GM21515 (cell line): Measurements from ENCODE around the gene SF3B2.
A peak's percentile ranks its signal among the peaks of the same experiment; 100 is the strongest.
"Not testable (repeated sequence)": the region's sequence is repeated elsewhere in the genome, so short reads cannot be mapped to it uniquely, and the experiment has no call there.

Experiments used
- ATAC-seq: cut with Tn5 transposase; IDR thresholded peaks from one replicate; pipeline ENCODE4 v1.9.1; 2021; ENCODE audit not compliant: unreplicated experiment

The SF3B2 gene

DNA sequence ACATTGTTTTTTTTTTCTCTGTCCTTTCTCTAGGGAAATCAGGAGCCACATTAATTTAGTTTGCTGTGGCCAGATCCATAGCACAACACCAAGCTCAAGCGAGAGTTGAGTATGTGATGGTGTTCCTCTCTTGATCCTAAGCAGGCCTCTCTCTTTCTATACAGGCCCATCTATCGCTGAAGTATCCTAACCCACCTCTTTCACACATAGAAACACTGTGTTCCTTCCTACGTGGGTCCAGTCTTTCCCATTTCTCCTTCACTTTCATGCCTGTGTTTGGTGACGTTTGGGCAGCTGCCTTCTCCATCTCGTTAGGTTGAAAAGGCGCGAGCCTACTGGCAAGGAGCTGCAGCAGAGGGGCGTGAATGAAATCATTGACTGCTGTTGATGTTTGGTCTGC is 20.4 kb downstream of the SF3B2 start:
- no peak for ATAC-seq

DNA sequence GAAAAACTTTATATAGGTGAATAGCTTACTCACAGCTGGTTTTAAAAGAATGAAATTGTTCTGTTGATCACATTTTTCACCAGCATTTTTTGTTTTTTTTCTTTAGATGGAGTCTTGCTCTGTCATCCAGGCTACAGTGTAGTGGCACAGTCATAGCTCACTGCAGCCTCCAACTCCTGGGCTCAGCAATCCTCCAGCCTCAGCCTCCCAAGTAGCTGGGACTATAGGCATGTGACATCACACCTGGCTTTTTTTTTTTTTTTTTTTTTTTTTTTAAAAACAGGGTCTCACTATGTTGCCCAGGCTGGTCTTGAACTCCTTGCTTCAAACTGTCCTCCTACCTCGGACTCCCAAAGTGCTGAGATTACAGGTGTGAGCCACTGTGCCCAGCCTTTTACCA is 21.5 kb downstream of the SF3B2 start:
- no peak for ATAC-seq

DNA sequence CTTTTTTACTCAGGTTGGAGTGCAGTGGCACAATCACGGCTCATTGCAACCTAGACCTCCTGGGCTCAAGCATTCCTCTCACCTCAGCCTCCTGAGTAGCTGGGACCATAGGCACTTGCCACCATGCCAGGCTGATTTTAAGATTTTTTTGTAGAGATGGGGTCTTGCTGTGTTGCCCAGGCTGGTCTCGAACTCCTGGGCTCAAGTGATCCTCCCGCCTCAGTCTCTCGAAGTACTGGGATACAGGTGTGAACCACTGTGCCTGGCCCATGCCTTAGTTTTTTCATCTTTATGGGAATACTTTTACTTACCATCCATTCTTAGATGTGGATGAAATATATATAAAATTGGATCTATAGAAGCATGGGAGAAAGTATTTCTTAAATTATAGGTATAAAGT is 23.1 kb downstream of the SF3B2 start:
- no peak for ATAC-seq

DNA sequence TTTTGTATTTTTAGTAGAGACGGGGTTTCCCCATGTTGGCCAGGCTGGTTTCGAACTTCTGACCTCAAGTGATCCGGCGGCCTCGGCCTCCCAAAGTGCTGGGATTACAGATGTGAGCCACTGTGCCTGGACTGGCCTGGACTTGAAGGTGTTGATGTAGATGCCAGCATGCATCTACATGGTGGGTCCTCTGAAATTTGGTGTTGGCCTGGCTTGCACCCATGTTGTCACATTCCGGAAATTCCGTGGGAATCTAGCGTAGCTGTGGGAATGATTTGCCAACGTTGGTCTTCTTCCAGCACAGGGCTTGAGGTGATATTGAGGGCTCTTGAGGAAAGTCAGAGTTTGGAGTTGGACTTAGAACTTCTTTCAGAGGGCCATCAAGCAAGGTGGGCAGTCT is 24.4 kb downstream of the SF3B2 start:
- no peak for ATAC-seq

DNA sequence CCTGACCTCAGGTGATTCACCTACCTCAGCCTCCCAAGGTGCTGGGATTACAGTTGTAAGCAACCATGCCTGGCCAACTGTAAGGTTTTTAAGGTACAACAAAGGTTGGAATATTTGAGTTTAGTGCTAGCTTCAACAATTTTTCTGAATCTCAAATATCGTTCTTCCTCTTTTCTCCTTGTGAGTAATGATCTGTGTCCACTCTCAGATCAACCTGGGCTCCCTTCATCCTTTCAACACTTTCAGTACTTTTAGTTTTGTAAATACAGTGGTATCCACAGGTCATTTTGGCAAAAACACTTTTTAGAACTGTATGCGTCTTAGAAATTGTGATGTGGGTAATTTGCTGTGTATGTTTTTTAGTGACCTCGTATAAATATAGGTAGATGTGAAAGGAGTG is 25.8 kb downstream of the SF3B2 start:
- no peak for ATAC-seq

DNA sequence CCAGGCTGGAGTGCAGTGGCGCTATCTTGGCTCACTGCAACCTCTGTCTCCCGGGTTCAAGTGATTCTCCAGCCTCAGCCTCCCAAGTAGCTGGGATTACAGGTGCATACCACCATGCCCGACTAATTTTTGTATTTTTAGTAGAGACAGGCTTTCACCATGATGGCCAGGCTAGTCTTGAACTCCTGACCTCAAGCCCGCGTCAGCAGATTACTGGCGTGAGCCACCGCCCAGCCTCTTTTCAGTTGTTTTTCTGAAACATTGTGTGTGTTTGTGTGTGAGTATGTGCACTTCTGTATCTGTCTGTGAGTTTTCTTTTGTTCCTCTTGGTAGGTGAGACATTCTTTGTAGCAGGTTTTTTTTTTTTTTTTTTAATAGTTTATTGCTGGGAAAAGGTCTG is 26.8 kb downstream of the SF3B2 start:
- ATAC-seq = not testable (repeated sequence)

DNA sequence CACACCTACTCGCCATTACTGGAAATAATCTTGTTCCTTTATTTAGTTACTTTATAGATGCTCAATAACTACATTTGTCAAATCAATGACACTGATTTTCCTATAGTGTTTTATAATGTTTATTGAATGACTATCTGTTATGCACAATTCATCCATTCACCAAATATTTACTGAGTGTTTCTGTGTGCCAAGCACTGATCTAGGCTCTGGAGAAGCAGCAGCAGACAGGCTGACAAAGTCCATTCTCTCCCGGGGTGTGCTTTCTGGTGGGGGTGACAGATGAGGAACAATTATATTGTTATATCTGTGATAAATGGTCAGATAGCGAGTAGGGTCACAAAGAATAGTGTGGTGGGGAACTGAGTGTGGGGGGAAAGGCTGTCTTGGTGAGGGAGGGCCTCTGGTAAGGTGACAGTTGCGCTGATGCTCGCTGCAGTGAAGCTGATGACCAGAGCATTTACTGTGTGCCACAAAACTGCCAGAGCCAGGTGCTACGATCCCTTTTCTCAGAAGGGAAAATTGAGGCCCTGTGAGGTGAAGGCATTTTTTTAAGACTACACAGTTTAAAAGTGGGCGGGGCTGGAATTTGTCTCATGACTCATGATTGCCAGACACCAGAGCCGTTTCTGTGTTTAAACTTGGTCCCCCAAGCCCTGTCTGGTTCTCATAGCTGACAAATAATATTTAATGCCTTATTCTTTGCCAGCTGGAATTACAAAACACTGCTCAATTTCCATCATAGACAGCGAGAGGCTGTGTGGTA is 28.1 kb downstream of the SF3B2 start:
- no peak for ATAC-seq

DNA sequence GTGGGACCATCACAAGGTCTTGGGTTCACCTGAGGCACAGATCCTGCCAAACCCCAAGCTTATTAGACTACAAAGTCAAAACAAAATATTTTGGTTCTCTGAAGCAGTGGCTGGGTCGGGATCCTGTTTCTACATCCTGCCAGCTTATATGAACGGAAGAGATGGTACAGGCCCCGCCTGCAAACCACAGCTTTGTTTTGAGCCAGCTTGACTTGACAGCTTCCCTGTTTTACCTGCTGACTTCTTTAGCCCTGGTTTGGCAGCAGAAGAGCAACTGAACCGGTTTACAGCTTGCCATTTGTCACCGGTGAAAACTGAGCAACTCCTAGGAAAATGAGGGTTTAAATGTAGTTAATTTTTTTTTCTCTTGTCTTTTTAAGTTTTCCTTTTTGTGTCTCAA is 29.3 kb downstream of the SF3B2 start:
- ATAC-seq = peak; percentile 62

DNA sequence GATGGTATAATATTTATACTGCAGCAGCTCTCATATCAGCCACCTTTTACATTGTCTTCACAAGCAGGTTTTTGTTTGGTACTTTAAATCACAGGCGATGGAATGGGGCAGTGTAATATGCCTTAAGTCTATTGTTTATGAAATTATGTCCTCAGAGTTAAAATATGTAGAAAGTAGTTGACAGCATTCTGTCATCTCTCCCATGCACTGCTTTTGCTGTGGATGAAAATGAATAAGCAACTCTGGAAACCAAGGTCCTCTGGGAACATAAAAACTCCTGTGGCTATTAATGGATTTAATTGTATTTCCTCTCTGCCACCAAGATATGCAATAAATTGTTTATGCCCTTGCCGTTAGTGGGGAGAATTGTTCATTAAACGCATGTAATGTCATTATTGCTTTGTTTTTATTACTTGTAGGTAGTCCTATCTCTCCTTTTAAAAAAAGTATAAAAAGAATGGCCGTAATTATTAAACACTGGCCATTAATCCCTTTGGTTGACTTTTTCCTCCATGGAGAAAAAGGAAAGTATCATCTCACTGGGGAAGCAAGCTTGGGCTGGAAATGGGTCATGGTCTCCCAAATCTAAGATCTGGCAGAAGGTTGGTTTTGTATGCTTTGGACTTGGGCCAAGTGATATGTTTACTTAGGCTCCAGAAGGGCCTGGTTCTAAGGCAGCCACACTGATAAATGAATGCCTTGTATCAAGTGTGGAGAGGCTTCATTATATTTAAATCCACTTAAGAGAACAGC is 31.0 kb downstream of the SF3B2 start:
- no peak for ATAC-seq

DNA sequence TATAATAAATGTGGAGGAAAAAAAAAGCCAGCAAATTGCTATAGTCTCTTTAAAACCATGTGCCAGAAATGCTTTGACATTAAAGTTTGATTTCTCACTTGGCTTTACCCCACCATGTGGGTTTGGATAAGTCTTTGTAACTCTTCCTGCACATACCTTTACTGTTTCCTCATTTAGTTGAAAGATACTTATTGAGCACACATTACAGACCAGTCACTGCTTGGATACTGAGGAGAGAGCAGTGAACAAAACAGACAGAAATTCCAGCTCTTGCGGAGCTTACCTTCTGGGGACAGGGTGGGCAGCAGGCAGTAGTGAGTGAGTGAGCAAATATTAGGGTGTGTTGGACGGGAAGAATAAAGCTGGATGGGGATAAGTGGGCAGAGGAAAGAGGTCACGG is 31.6 kb downstream of the SF3B2 start:
- ATAC-seq = no peak

DNA sequence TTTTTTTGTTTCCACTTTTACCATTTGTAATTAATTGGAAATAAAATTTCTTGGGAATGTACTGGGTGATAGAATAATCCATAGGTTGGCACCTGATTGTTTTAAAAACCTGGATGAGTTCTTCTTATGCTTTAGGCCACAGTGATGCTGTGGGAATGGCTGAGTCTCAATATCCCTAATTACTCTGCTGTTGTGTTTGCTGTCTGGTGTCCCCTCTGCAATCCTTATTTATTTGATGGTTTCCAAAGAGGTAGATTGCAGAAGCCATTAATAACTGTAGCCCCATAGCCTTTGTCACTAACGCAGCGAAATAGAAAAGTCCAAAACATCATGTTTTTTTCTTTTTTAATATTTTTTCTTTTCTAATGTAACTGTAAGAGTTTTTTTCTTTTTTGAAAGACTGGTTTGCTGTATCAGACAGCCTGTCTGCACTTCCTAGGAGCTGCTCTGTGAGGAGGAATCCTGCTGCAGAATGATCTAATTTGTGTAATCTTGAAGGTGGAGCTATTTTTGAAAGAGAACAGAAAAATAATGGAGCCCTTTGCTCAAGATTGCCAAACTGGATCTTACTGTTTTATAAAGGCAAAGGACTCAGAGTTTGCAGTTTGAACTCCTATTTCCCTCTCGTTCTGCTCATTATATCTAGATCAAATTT is 32.8 kb downstream of the SF3B2 start:
- ATAC-seq = no peak

DNA sequence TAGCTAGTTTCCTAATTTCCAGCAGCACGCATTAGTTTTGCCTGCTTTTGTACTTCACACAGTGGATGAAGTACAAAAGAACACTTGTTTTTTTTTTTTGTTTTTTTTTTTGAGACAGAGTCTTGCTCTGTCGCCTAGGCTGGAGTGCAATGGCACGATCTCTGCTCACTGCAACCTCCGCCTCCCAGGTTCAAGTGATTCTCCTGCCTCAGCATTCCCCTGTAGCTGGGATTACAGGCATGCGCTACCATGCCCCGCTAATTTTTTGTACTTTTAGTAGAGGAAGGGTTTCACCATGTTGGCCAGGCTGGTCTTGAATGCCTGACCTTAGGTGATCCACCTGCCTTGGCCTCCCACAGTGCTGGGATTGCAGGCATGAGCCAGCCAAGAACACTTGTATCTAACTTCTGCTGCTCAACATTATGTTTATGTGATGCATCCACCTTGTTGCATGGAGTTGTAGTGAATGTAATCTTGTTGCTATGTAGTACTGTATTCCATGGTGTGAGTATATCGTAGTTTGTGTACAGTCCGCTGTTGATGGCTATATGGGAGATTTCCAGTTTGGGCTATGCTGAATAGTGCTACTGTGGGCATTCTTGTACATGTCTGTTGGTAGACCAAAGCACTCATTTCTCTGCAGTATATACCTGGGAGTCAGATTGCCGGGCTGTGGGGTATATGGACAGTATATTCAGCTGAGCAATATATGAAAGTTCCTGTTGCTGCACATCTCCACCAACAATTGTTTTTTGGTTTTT is 35.2 kb downstream of the SF3B2 start:
- ATAC-seq = no peak

DNA sequence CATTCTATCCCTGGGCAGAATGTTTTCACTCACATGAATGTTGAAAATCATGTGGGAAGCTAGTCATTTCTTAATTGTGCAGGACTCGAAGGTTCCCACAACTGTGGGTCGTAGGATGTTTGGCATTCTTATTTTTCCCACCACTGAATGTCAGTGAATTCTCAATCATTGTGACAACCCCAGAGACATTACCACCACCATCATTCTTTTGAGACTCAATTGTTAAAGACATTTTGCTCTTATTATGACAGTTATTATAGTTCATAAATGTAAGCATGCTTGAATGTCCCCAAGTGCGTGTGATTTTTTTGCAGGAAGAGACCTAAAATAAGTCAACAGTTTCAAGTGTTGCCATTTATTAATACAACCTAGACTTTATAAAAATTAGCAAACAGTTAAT is 36.9 kb downstream of the SF3B2 start:
- ATAC-seq = no peak

DNA sequence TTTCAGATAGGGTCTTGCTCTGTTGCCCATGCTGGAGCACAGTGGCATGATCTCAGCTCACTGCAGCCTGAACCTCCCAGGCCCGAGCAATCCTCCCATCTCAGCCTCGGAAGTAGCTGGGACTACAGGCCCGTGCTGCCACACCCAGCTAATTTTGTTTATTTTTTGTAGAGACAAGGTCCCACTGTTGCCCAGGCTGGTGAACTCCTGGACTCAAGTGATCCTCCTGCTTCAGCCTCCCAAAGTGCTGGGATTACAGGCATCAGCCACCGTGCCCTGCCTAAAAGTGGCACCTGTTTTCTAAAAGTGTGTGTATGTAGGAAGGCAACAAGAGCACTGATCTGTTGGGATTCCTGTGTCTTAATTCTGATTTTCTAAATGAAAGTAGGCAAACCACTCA is 38.1 kb downstream of the SF3B2 start:
- ATAC-seq = no peak

DNA sequence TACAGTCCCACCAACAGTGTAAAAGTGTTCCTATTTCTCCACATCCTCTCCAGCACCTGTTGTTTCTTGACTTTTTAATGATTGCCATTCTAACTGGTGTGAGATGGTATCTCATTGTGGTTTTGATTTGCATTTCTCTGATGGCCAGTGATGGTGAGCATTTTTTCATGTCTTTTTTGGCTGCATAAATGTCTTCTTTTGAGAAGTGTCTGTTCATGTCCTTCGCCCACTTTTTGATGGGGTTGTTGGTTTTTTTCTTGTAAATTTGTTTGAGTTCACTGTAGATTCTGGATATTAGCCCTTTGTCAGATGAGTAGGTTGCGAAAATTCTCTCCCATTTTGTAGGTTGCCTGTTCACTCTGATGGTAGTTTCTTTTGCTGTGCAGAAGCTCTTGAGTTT is 40.0 kb downstream of the SF3B2 start:
- not testable (repeated sequence) for ATAC-seq

DNA sequence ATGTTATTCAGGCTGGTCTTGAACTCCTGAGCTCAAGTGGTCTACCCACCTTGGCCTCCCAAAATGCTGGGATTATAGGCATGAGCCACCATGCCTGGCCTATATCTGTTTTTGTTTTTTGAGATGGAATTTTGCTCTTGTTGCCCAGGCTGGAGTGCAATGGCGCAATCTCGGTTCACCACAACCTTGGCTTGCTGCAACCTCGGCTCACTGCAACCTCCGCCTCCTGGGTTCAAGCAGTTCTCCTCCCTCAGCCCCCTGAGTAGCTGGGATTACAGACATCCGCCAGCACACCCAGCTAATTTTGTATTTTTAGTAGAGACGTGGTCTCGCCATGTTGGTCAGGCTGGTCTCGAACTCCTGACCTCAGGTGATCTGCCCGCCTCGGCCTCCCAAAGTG is 47.6 kb downstream of the SF3B2 start:
- ATAC-seq = not testable (repeated sequence)

DNA sequence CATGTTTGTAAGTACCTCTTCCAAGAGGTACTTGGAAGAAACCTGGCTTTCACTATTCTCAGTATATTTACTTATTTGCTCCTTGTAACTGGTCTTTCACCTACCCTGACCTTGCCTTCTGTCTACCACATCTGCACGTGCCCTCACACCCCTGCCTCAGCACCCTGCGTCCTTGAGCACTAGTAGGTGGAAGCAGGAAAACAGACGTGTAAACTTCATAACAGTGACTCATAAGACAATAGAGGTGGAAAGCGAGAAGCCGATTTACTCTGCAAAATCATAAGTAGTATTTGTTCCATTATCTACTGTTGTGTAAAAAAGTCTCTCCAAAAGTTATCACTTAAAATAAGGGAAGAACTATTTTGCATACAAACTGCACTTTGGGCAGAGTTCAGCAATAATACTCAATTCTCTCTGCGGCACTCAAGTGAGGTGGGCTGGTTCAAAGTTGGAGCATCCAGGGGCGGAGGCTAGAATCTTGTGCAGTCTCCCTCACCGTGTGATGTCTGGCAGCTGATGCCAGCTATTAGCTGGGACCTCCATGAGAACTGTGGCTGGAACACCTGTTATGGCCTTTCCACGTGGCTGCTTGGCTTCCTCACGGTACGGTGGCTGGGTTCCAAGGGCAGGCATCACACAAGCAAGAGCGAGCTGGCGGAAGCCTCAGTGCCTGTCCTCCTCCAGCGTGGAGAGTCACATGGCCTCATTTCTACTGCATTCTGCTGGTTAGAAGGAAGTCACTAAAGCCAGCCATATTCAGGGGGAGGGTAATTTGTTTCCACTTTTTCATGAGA is 48.3 kb downstream of the SF3B2 start:
- ATAC-seq = peak; percentile 71

DNA sequence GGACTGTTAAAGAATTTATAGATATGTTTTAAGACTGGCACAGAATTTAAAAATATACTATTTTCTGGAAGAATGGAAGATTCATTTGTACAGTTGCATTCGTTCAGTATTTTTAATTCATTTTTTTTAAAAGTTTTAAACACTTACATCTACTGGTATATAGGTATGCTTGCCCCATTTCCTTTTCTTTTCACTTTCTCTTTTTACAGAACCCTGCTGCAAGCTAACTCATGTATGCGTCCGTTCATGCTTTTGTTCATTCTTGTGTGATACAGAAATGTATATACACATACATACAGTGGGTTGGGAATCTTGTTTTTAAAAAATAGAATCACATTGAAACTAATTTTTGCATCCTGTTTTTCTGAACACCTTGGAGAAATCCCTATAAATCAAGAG is 48.9 kb downstream of the SF3B2 start:
- peak; percentile 24 for ATAC-seq

DNA sequence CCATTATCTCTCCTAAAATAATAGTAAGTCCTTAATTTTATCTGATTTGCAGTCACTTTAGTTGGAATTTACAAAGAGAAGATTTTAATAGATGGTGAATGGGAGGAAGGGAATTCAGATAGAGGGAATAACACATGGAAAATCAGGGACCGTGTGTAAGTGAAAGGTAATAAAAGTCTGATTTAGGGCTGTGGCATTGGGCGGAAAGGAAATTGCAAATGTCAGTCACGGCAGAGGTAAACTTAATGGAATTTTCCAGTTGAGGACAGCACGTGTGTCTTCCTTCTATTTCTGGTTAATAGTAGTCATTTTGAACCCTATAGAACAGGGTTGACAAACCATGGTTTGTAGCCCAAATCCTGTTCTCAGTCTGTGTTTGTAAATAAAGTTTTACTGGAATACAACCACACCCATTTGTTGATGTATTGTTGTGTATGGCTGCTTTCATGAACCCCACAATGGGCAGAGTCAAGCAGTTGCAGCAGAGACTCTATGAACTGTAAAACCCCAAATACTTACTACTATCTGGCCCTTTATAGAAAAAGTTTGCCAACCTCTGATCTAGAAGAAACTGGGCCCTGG is 52.0 kb downstream of the SF3B2 start:
- ATAC-seq = no peak
